ENCODE measurements around the gene SORBS1. TPM values are rescaled to one million over a fixed set of nuclear protein-coding genes. Genes with fewer than 3 reads are reported as not detected.

The SORBS1 gene
- total and polyA plus RNA-seq, 2 of the 13 experiments (the other 11 are each of a cell fraction or from before 2014, with no cell fraction given) = 16.8 to 39.8 TPM

- TF ChIP-seq CTCF (CRISPR knock-in tag; IDR thresholded peaks at IDR 0.05) (peak; percentile 84), EZH2 (conservative IDR thresholded peaks at IDR 0.05; ENCODE audit: low read depth, low read length) (no peak), SRF (IDR thresholded peaks at IDR 0.05; ENCODE audit: low read depth, low read length) (peak; percentile 92), AFF4 (CRISPR knock-in tag; IDR thresholded peaks at IDR 0.05) (no peak), GATAD2A (CRISPR knock-in tag; IDR thresholded peaks at IDR 0.05) (0 out of 2 replicates have a peak, but pooled peaks have one; percentile 34), CENPT (CRISPR knock-in tag; IDR thresholded peaks at IDR 0.05; ENCODE audit: low read depth) (no peak), NR1H2 (CRISPR knock-in tag; IDR thresholded peaks at IDR 0.05; ENCODE audit: borderline replicate concordance, low read depth) (no peak), ZNF564 (CRISPR knock-in tag; IDR thresholded peaks at IDR 0.05) (no peak), KLF16 (CRISPR knock-in tag; IDR thresholded peaks at IDR 0.05) (no peak), FOXP4 (CRISPR knock-in tag; IDR thresholded peaks at IDR 0.05) (no peak), ARNT (IDR thresholded peaks at IDR 0.05) (no peak), GMEB2 (CRISPR knock-in tag; IDR thresholded peaks at IDR 0.05; ENCODE audit: low read depth) (no peak), AGO1 (IDR thresholded peaks at IDR 0.05; ENCODE audit: low read depth, low read length, poor library complexity, severe bottlenecking) (no peak), HNRNPL (IDR thresholded peaks at IDR 0.05; ENCODE audit: low read depth, low read length) (no peak), ZNF660 (CRISPR knock-in tag; IDR thresholded peaks at IDR 0.05; ENCODE audit: borderline replicate concordance, low read depth) (no peak), FUBP1 (CRISPR knock-in tag; IDR thresholded peaks at IDR 0.05; ENCODE audit: borderline replicate concordance) (no peak), ZNF329 (CRISPR knock-in tag; IDR thresholded peaks at IDR 0.05; ENCODE audit: low read depth) (no peak), ZNF589 (CRISPR knock-in tag; conservative IDR thresholded peaks at IDR 0.05) (no peak), TEAD3 (CRISPR knock-in tag; optimal IDR thresholded peaks at IDR 0.05; ENCODE audit: borderline replicate concordance) (no peak)
These were observed 197.8 kb downstream of the SORBS1 start (continued) for GRCh38 chr10:95363303-95363912.
